Measurements from ENCODE around the gene GAK.

GAK gene

GRCh38 chr4:808860-809570, 123.1 kb downstream of the GAK start:
- TF ChIP-seq SIN3A (IDR thresholded peaks at IDR 0.05; ENCODE audit: borderline replicate concordance, insufficient read depth, low read length) (no peak), REST (IDR thresholded peaks at IDR 0.05; ENCODE audit: insufficient read depth in 1 of 2, low read depth in 2 of 2, low read length in 2 of 2) (no peak), TAF1 (IDR thresholded peaks at IDR 0.05; ENCODE audit: borderline replicate concordance, insufficient read depth, low read length) (no peak), FOXP2 (optimal IDR thresholded peaks at IDR 0.05; ENCODE audit: borderline replicate concordance, extremely low read depth, extremely low read length, insufficient read depth) (no peak), POLR2AphosphoS5 (IDR thresholded peaks at IDR 0.05; ENCODE audit: low read depth, low read length) (no peak)

GRCh38 chr4:807792-808191, 124.3 kb downstream of the GAK start:
- TF ChIP-seq REST (IDR thresholded peaks at IDR 0.05; ENCODE audit: insufficient read depth in 1 of 2, low read depth in 2 of 2, low read length in 2 of 2) (no peak), SIN3A (IDR thresholded peaks at IDR 0.05; ENCODE audit: borderline replicate concordance, insufficient read depth, low read length) (no peak), FOXP2 (optimal IDR thresholded peaks at IDR 0.05; ENCODE audit: borderline replicate concordance, extremely low read depth, extremely low read length, insufficient read depth) (no peak), POLR2AphosphoS5 (IDR thresholded peaks at IDR 0.05; ENCODE audit: low read depth, low read length) (no peak), TAF1 (IDR thresholded peaks at IDR 0.05; ENCODE audit: borderline replicate concordance, insufficient read depth, low read length) (no peak)

GRCh38 chr4:804804-805203, 127.3 kb downstream of the GAK start:
- TF ChIP-seq SIN3A (IDR thresholded peaks at IDR 0.05; ENCODE audit: borderline replicate concordance, insufficient read depth, low read length) (no peak), TAF1 (IDR thresholded peaks at IDR 0.05; ENCODE audit: borderline replicate concordance, insufficient read depth, low read length) (no peak), FOXP2 (optimal IDR thresholded peaks at IDR 0.05; ENCODE audit: borderline replicate concordance, extremely low read depth, extremely low read length, insufficient read depth) (no peak), POLR2AphosphoS5 (IDR thresholded peaks at IDR 0.05; ENCODE audit: low read depth, low read length) (no peak), REST (IDR thresholded peaks at IDR 0.05; ENCODE audit: insufficient read depth in 1 of 2, low read depth in 2 of 2, low read length in 2 of 2) (no peak)

- TF ChIP-seq REST (IDR thresholded peaks at IDR 0.05; ENCODE audit: insufficient read depth in 1 of 2, low read depth in 2 of 2, low read length in 2 of 2), result no peak
- no peak for TF ChIP-seq POLR2AphosphoS5 (IDR thresholded peaks at IDR 0.05; ENCODE audit: low read depth, low read length)
- no peak for TF ChIP-seq SIN3A (IDR thresholded peaks at IDR 0.05; ENCODE audit: borderline replicate concordance, insufficient read depth, low read length)
- no peak for TF ChIP-seq TAF1 (IDR thresholded peaks at IDR 0.05; ENCODE audit: borderline replicate concordance, insufficient read depth, low read length)
- no peak for TF ChIP-seq FOXP2 (optimal IDR thresholded peaks at IDR 0.05; ENCODE audit: borderline replicate concordance, extremely low read depth, extremely low read length, insufficient read depth)
These were observed 128.2 kb downstream of the GAK start for GRCh38 chr4:803884-804283.
